ENCODE data around the gene NMNAT1. TPM values are rescaled to one million over a fixed set of nuclear protein-coding genes. Genes with fewer than 3 reads are reported as not detected.
A peak's percentile ranks its signal among the peaks of the same experiment; 100 is the strongest.

The NMNAT1 gene
- total RNA-seq, 3 donors from 2014 or later (not counting 1 experiment from before 2014, with no cell fraction given), result 2.6 to 4.7 (median 2.9) TPM

DNA sequence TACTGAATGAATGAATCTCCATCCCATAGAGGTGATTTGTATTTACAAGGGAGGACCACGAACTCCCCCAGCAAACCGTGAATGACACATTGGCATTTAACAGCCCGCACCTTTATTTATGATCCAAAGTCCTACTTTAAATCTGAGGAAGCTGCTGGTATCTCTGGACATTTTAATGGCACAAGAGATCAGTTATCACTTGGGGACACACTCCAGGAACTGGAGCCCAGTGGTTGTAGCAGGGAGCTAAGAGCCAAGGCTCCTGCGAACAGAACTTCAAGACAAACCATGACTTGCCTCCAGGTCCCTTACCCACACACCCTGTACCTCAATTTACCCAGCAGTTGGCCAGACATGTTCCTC is 34.4 kb upstream of the NMNAT1 start:
- TF ChIP-seq CTCF (IDR thresholded peaks at IDR 0.05), result no peak
- Mint-ChIP-seq H3K27me3 (ENCODE audit: low read depth in 2 of 2) (no peaks in the 10 kb centered on the region), H3K9me3 (no peaks in the 10 kb centered on the region), H3K4me3 (peak overlapping the region; percentile 96), H3K36me3 (no peaks in the 10 kb centered on the region), H3K27ac (peak overlapping the region; percentile 88 to 98), H3K4me1 (peaks cover 46 to 63% of the 10 kb centered on the region in 2 donors)
- H3K4me1 ChIP-seq (ENCODE audit: control insufficient read depth, insufficient read depth, low read length), result peaks cover 22% of the 10 kb centered on the region
- intact Hi-C loops (cut with micrococcal nuclease), result no loop called here
- ATAC-seq (no peak), DNase-seq (no peak)
- H3K27me3 ChIP-seq (ENCODE audit: control insufficient read depth, insufficient read depth, low read length), result no peaks in the 10 kb centered on the region
- 72% methylated on average over 4 of the region's 4 CpGs for WGBS (ENCODE audit: insufficient coverage)
- H3K27ac ChIP-seq (ENCODE audit: low read length), result peak overlapping the region; percentile 67
- H3K36me3 ChIP-seq (ENCODE audit: control insufficient read depth, insufficient read depth, low read length), result no peaks in the 10 kb centered on the region
- peak overlapping the region; percentile 72 for H3K4me3 ChIP-seq (ENCODE audit: low read length)
- H3K9me3 ChIP-seq (ENCODE audit: control insufficient read depth, insufficient read depth, low read length), result no peaks in the 10 kb centered on the region

DNA sequence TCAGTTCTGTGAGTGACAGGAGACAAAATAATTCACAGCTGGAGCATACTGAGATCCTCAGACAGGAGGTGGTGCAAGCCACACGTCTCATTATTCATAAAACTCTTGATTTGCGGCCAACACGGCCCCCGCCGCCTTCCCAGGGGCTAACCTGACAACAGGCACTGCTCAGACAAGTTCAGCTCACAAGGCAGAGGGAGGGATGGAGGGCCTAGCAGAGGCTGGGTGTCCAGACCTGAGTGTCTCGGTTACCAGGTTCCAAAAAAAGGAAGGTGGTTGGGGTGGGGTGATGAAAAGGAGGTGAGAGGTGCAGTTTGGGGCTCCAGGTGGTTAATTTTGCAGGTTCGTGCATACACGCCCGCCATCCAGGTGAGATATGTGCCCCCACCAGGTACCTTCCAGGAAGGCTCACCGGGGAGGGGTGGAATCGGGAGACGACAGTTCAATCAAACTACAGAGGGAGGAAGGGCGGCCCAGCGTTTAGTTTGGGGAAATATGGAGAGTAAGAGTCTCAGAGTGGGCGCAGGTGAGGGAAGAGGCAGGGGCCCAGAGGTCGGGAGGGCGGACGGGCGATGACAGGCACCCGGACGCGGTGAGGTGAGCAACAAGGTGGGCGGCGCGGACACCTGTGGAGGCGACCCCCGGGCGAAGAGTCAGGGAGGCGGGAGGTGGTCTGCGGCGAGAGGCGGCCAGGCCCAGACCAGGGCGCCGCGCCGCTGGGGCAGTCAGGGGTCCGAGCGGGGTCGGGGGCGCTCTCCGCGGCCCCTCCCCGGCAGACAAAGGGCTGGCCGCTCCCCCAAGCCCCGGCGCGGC is 33.8 kb upstream of the NMNAT1 start:
- intact Hi-C loops (cut with micrococcal nuclease), result loop anchor here (1.0 to 10.0 kb wide), 3 partner anchors 33 to 1035 kb away; partner anchors contain the start of genes ENO1, LZIC, NMNAT1 and UBE4B
- no peaks in the 10 kb centered on the region for H3K9me3 ChIP-seq (ENCODE audit: control insufficient read depth, insufficient read depth, low read length)
- H3K4me1 ChIP-seq (ENCODE audit: control insufficient read depth, insufficient read depth, low read length), result peaks cover 22% of the 10 kb centered on the region
- no peaks in the 10 kb centered on the region for H3K27me3 ChIP-seq (ENCODE audit: control insufficient read depth, insufficient read depth, low read length)
- Mint-ChIP-seq H3K27ac (peak overlapping the region; percentile 88 to 98), H3K4me3 (peak overlapping the region; percentile 96), H3K36me3 (no peaks in the 10 kb centered on the region), H3K4me1 (peaks cover 42 to 57% of the 10 kb centered on the region in 2 donors), H3K27me3 (ENCODE audit: low read depth in 2 of 2) (no peaks in the 10 kb centered on the region), H3K9me3 (no peaks in the 10 kb centered on the region)
- H3K27ac ChIP-seq (ENCODE audit: low read length), result peak overlapping the region; percentile 67
- ATAC-seq (no peak), DNase-seq (peak; percentile 39 to 48)
- H3K36me3 ChIP-seq (ENCODE audit: control insufficient read depth, insufficient read depth, low read length), result no peaks in the 10 kb centered on the region
- peak overlapping the region; percentile 72 for H3K4me3 ChIP-seq (ENCODE audit: low read length)
- under 1% methylated on average over 47 of the region's 47 CpGs for WGBS (ENCODE audit: insufficient coverage)
- no peak for TF ChIP-seq CTCF (IDR thresholded peaks at IDR 0.05)

- H3K36me3 ChIP-seq (ENCODE audit: control insufficient read depth, insufficient read depth, low read length), result no peaks in the 10 kb centered on the region
- Mint-ChIP-seq H3K36me3 (no peaks in the 10 kb centered on the region), H3K27ac (peak within 1 kb of the TSS; percentile 91 to 98), H3K4me1 (peaks cover 39 to 51% of the 10 kb centered on the region in 2 donors), H3K9me3 (no peaks in the 10 kb centered on the region), H3K4me3 (peak within 1 kb of the TSS; percentile 96), H3K27me3 (ENCODE audit: low read depth in 2 of 2) (no peaks in the 10 kb centered on the region)
- peaks cover 22% of the 10 kb centered on the region for H3K4me1 ChIP-seq (ENCODE audit: control insufficient read depth, insufficient read depth, low read length)
- no peak for DNase-seq
- WGBS (ENCODE audit: insufficient coverage), result under 1% methylated on average over 55 of the region's 55 CpGs
- peak within 1 kb of the TSS; percentile 80 for H3K27ac ChIP-seq (ENCODE audit: low read length)
- peak in 1 of 3 donors; percentile 81 for ATAC-seq
- H3K4me3 ChIP-seq (ENCODE audit: low read length), result peak within 1 kb of the TSS; percentile 87
- no peak for TF ChIP-seq CTCF (IDR thresholded peaks at IDR 0.05)
- intact Hi-C loops (cut with micrococcal nuclease), result loop anchor here (1.0 to 10.0 kb wide), 3 partner anchors 33 to 1035 kb away; partner anchors contain the start of genes ENO1, LZIC, NMNAT1 and UBE4B
- H3K27me3 ChIP-seq (ENCODE audit: control insufficient read depth, insufficient read depth, low read length), result no peaks in the 10 kb centered on the region
- H3K9me3 ChIP-seq (ENCODE audit: control insufficient read depth, insufficient read depth, low read length), result no peaks in the 10 kb centered on the region
These were observed 33.2 kb upstream of the NMNAT1 start, which contains the start of gene CTNNBIP1 for GRCh38 chr1:9910076-9910422. CTNNBIP1 (minus strand) TSS chr1:9910269; CDS start chr1:9872064, 38,205 bp downstream.
